CD14-positive monocyte (primary cell): ENCODE measurements around the gene TCHP. TPM values are rescaled to one million over a fixed set of nuclear protein-coding genes. Genes with fewer than 3 reads are reported as not detected.
A peak's percentile ranks its signal among the peaks of the same experiment; 100 is the strongest.

ENCODE experiments used
- DNase-seq, 3 donors: peaks; one replicate each; pipeline ENCODE4 v3.0.0-alpha.2; 2011 to 2022
- H2AFZ ChIP-seq: 2 replicates; pipeline ENCODE4 v1.6.0; 2012; ENCODE audit warnings: mild to moderate bottlenecking, low read depth, low read length, inconsistent platforms; ENCODE audit not compliant: insufficient read depth, poor library complexity, severe bottlenecking
- H3K27ac ChIP-seq, 2 donors: 1 replicate in 1 of 2; 2 replicates in 1 of 2; pipeline ENCODE4 v1.5.1; 2012 to 2013; ENCODE audit warnings: low read length in 2 of 2, control low read depth in 1 of 2, inconsistent platforms in 1 of 2, low read depth in 1 of 2, mild to moderate bottlenecking in 1 of 2
- H3K27me3 ChIP-seq, 2 donors: one replicate each; pipeline versions ENCODE4 v1.6.0 to v1.6.1; 2011 to 2013; ENCODE audit warnings: low read length in 2 of 2; ENCODE audit not compliant: control insufficient read depth in 2 of 2, insufficient read depth in 2 of 2
- H3K36me3 ChIP-seq, 2 donors: replicated peaks in 1 of 2; 1 replicate in 1 of 2; 2 replicates in 1 of 2; pipeline versions ENCODE4 v1.5.1 to v1.6.1; 2012 to 2013; ENCODE audit warnings: low read length in 2 of 2, control low read depth in 1 of 2, inconsistent platforms in 1 of 2, mild to moderate bottlenecking in 1 of 2; ENCODE audit not compliant: insufficient read depth in 2 of 2, control insufficient read depth in 1 of 2
- H3K4me1 ChIP-seq, 2 donors: 1 replicate in 1 of 2; 2 replicates in 1 of 2; pipeline versions ENCODE4 v1.5.1 to v1.6.1; 2012 to 2013; ENCODE audit warnings: low read length in 2 of 2, control low read depth in 1 of 2, inconsistent platforms in 1 of 2, mild to moderate bottlenecking in 1 of 2, moderate library complexity in 1 of 2; ENCODE audit not compliant: insufficient read depth in 2 of 2, control insufficient read depth in 1 of 2
- H3K4me2 ChIP-seq: replicated peaks from 2 replicates; pipeline ENCODE3; 2012; ENCODE audit warnings: low read length, moderate library complexity, mild to moderate bottlenecking; ENCODE audit not compliant: poor library complexity, severe bottlenecking; ENCODE audit errors: extremely low read depth
- H3K4me3 ChIP-seq, 3 experiments: fragments of 200-600 bp in 1 of 3; sonication (generic) in 1 of 3; replicated peaks in 1 of 3; 1 replicate in 2 of 3; 2 replicates in 1 of 3; pipeline ENCODE4 v1.5.1; 2011 to 2013; ENCODE audit warnings: low read length in 3 of 3, mild to moderate bottlenecking in 3 of 3, control low read depth in 2 of 3, low read depth in 2 of 3, inconsistent platforms in 1 of 3, moderate library complexity in 1 of 3
- H3K79me2 ChIP-seq: 2 replicates; pipeline ENCODE4 v1.6.0; 2012; ENCODE audit warnings: mild to moderate bottlenecking, control low read depth, inconsistent platforms, low read length, moderate library complexity; ENCODE audit not compliant: insufficient read depth
- H3K9ac ChIP-seq: 2 replicates; pipeline ENCODE4 v1.6.0; 2017; ENCODE audit warnings: low read length, mild to moderate bottlenecking; ENCODE audit not compliant: insufficient read depth, poor library complexity, severe bottlenecking
- H3K9me3 ChIP-seq, 2 donors: replicated peaks in 1 of 2; 1 replicate in 1 of 2; 2 replicates in 1 of 2; pipeline versions ENCODE4 v1.5.1 to v1.6.1; 2012 to 2013; ENCODE audit warnings: low read length in 2 of 2, control low read depth in 1 of 2; ENCODE audit not compliant: control insufficient read depth in 1 of 2, insufficient read depth in 1 of 2
- H4K20me1 ChIP-seq: 2 replicates; pipeline ENCODE4 v1.6.0; 2012; ENCODE audit warnings: mild to moderate bottlenecking, low read length, control low read depth, moderate library complexity; ENCODE audit not compliant: insufficient read depth
- H3K27ac Mint-ChIP-seq, 7 donors: one replicate each; pipeline ENCODE4 v1.8.0; 2020; ENCODE audit warnings: mild to moderate bottlenecking in 7 of 7, mixed read lengths in 7 of 7, moderate library complexity in 6 of 7, inconsistent platforms in 2 of 7
- H3K27me3 Mint-ChIP-seq, 3 donors: one replicate each; pipeline ENCODE4 v1.8.0; 2021 to 2022; ENCODE audit warnings: low read depth in 3 of 3, mild to moderate bottlenecking in 3 of 3, mixed read lengths in 3 of 3, moderate library complexity in 3 of 3, inconsistent platforms in 1 of 3
- H3K36me3 Mint-ChIP-seq, 2 donors: one replicate each; pipeline ENCODE4 v1.8.0; 2020; ENCODE audit warnings: mixed read lengths in 2 of 2, inconsistent platforms in 1 of 2, mild to moderate bottlenecking in 1 of 2
- H3K4me1 Mint-ChIP-seq: one replicate; pipeline ENCODE4 v1.8.0; 2020; ENCODE audit warnings: mild to moderate bottlenecking, mixed read lengths
- H3K4me3 Mint-ChIP-seq, 2 donors: one replicate each; pipeline ENCODE4 v1.8.0; 2020; ENCODE audit warnings: mild to moderate bottlenecking in 2 of 2, mixed read lengths in 2 of 2, moderate library complexity in 1 of 2
- H3K9me3 Mint-ChIP-seq, 7 donors: one replicate each; pipeline ENCODE4 v1.8.0; 2020 to 2022; ENCODE audit warnings: mixed read lengths in 7 of 7, mild to moderate bottlenecking in 6 of 7, moderate library complexity in 6 of 7, inconsistent platforms in 2 of 7
- WGBS: methylation state at CpG from one replicate; pipeline ENCODE4 v1.1.5; 2013; ENCODE audit warnings: missing lambda C conversion rate; ENCODE audit not compliant: insufficient coverage; 5-methylcytosine and 5-hydroxymethylcytosine counted together
- intact Hi-C, 2 donors: fragments of 100-400 bp; cut with micrococcal nuclease; formaldehyde crosslinking; loops; one replicate each; pipeline versions ENCODE4 v1.15.0 to v1.15.1; 2023
- polyA plus RNA-seq, 3 donors: library from polyadenylated mRNA; depleted of rRNA in 1 of 3; unstranded in 2 of 3; stranded (reverse) in 1 of 3; fragments of 300-500 nt in 2 of 3; fragments of >200 nt in 1 of 3; fragmentation: Illumina TruSeq in 2 of 3; gene quantifications; 1 replicate in 2 of 3; 2 replicates in 1 of 3; pipeline ENCODE4 v1.2.3, GENCODE V29; 2012 to 2021
- TF ChIP-seq, protein P1 (sequence below): fragments of 200-600 bp; IDR thresholded peaks from one replicate; pipeline ENCODE4 v1.8.0; 2022; ENCODE audit warnings: antibody characterized with exemption, mild to moderate bottlenecking

TCHP gene
- polyA plus RNA-seq, 3 donors: 2.6 to 24.5 (median 7.3) TPM

DNA sequence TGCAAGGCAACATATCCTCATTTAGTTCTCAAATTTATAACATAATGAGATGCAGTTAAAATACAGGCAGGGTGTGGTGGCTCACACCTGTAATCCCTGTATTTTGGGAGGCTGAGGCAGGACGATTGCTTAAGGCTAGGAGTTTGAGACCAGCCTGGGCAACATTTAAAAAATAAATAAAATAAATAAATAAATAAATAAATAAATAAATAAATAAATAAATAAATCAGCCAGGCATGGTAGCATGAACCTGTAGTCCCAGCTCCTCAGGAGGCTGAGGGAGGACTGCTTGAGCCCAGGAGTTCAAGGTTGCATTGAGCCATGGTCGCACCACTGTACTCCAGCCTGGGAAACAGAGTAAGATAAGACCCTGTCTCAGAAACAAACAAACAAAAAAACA, 39.4 kb downstream of the TCHP start:
- no peak overlapping the region for H3K27ac Mint-ChIP-seq
- TF ChIP-seq, protein P1, sequence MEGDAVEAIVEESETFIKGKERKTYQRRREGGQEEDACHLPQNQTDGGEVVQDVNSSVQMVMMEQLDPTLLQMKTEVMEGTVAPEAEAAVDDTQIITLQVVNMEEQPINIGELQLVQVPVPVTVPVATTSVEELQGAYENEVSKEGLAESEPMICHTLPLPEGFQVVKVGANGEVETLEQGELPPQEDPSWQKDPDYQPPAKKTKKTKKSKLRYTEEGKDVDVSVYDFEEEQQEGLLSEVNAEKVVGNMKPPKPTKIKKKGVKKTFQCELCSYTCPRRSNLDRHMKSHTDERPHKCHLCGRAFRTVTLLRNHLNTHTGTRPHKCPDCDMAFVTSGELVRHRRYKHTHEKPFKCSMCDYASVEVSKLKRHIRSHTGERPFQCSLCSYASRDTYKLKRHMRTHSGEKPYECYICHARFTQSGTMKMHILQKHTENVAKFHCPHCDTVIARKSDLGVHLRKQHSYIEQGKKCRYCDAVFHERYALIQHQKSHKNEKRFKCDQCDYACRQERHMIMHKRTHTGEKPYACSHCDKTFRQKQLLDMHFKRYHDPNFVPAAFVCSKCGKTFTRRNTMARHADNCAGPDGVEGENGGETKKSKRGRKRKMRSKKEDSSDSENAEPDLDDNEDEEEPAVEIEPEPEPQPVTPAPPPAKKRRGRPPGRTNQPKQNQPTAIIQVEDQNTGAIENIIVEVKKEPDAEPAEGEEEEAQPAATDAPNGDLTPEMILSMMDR: no peak
- Histone ChIP-seq H3K27ac (no peak overlapping the region), H3K9me3 (no peaks in the 10 kb centered on the region), H3K79me2 (no peaks in the 10 kb centered on the region), H3K9ac (no peak overlapping the region), H3K4me1 (no peaks in the 10 kb centered on the region), H3K27me3 (no peaks in the 10 kb centered on the region), H2AFZ (no peak overlapping the region), H3K4me2 (no peak overlapping the region), H3K4me3 (no peak overlapping the region), H3K36me3 (peaks cover 61 to 97% of the 10 kb centered on the region in 2 donors), H4K20me1 (peaks cover 37% of the 10 kb centered on the region)
- no peak for DNase-seq
- no peaks in the 10 kb centered on the region for H3K27me3 Mint-ChIP-seq
- no peaks in the 10 kb centered on the region for H3K4me1 Mint-ChIP-seq
- intact Hi-C loops: no loop called here
- H3K36me3 Mint-ChIP-seq: peaks cover 71 to 95% of the 10 kb centered on the region in 2 donors
- H3K9me3 Mint-ChIP-seq: no peaks in the 10 kb centered on the region
- H3K4me3 Mint-ChIP-seq: no peak overlapping the region
- WGBS: 100% methylated on average over 1 of the region's 2 CpGs

DNA sequence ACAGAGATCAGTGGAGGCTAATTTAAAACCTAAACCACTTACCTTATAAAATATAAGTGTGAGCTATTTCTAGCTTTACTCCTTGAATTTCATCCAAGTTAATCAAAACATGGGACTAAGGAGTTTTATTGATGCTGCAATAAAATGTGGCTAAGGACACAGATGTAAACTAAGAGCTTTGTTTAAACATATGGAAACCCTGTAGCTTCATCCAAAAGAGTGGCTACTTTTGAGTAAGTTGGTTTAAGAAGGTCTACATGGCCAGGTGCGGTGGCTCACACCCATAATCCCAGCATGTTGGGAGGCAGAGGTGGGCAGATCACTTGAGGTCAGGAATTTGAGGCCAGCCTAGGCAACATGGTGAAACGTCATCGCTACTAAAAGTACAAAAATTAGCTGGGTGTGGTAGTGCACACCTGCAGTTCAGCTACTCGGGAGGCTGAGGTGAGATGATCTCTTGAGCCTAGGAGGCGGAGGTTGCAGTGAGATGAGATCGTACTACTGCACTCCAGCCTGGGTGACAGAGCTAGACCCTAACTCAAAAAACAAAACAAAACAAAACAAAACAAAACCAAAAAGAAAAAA, 40.4 kb downstream of the TCHP start:
- Mint-ChIP-seq H3K9me3 (no peaks in the 10 kb centered on the region), H3K4me1 (peaks cover 9% of the 10 kb centered on the region), H3K27me3 (no peaks in the 10 kb centered on the region), H3K36me3 (peaks cover 73 to 95% of the 10 kb centered on the region in 2 donors), H3K4me3 (no peak overlapping the region), H3K27ac (peak overlapping the region in 2 of 7 donors; percentile 13 to 71)
- WGBS: 100% methylated on average over 1 of the region's 6 CpGs
- no peak overlapping the region for H3K27ac ChIP-seq
- H3K4me1 ChIP-seq: peaks cover 7 to 8% of the 10 kb centered on the region in 2 donors
- H3K27me3 ChIP-seq: no peaks in the 10 kb centered on the region
- peaks cover 62 to 97% of the 10 kb centered on the region in 2 donors for H3K36me3 ChIP-seq
- H2AFZ ChIP-seq: no peak overlapping the region
- no peaks in the 10 kb centered on the region for H3K79me2 ChIP-seq
- no peaks in the 10 kb centered on the region for H3K9me3 ChIP-seq
- intact Hi-C loops: no loop called here
- no peak for DNase-seq
- H3K9ac ChIP-seq: no peak overlapping the region
- TF ChIP-seq, protein P1: no peak
- H4K20me1 ChIP-seq: peaks cover 47% of the 10 kb centered on the region
- H3K4me3 ChIP-seq: no peak overlapping the region
- no peak overlapping the region for H3K4me2 ChIP-seq
